OCI-LY7 (cell line): ENCODE data around the gene CFDP1.

Source experiments
- EZH2phosphoT487 ChIP-seq: fragments of 200-600 bp; sonication (generic); IDR thresholded peaks from 2 replicates; pipeline ENCODE4 v1.6.1; 2018; ENCODE audit warnings: low read depth, borderline replicate concordance, mild to moderate bottlenecking, mixed run types, antibody characterized with exemption, low read length, moderate library complexity, mixed read lengths
- TF ChIP-seq, protein P1 (sequence below): fragments of 200-600 bp; sonication (generic); conservative IDR thresholded peaks from 2 replicates; pipeline ENCODE4 v1.5.1; 2014; ENCODE audit warnings: mild to moderate bottlenecking, antibody characterized with exemption, low read length, moderate library complexity, mixed read lengths

DNA sequence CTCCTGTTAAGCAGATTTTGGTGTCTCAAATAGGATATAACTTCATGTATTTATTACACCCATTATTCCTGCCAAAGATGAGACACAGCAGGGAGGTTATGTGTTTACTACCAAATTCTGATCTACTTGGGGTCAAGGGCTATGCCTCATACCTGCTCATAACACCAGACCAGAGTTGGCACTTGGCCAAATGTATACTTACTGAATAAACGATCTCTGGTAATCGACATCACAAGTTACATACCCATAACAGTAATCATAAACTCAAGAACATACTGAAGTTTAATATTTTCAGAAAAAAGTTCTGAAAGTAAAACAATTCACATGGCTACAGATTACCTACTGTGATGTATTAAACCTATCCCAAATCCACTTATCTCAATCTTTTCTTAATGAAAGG is 28.3 kb upstream of the CFDP1 start:
- TF ChIP-seq, protein P1, sequence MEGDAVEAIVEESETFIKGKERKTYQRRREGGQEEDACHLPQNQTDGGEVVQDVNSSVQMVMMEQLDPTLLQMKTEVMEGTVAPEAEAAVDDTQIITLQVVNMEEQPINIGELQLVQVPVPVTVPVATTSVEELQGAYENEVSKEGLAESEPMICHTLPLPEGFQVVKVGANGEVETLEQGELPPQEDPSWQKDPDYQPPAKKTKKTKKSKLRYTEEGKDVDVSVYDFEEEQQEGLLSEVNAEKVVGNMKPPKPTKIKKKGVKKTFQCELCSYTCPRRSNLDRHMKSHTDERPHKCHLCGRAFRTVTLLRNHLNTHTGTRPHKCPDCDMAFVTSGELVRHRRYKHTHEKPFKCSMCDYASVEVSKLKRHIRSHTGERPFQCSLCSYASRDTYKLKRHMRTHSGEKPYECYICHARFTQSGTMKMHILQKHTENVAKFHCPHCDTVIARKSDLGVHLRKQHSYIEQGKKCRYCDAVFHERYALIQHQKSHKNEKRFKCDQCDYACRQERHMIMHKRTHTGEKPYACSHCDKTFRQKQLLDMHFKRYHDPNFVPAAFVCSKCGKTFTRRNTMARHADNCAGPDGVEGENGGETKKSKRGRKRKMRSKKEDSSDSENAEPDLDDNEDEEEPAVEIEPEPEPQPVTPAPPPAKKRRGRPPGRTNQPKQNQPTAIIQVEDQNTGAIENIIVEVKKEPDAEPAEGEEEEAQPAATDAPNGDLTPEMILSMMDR: no peak
- no peak for TF ChIP-seq EZH2phosphoT487
